Suppressor macrophage (primary cell): Measurements from ENCODE around the gene GTSE1.

Experiments used
- DNase-seq, 4 experiments: peaks; one replicate each; pipeline ENCODE4 v3.0.0-alpha.2; 2020 to 2022

Gene GTSE1

DNA sequence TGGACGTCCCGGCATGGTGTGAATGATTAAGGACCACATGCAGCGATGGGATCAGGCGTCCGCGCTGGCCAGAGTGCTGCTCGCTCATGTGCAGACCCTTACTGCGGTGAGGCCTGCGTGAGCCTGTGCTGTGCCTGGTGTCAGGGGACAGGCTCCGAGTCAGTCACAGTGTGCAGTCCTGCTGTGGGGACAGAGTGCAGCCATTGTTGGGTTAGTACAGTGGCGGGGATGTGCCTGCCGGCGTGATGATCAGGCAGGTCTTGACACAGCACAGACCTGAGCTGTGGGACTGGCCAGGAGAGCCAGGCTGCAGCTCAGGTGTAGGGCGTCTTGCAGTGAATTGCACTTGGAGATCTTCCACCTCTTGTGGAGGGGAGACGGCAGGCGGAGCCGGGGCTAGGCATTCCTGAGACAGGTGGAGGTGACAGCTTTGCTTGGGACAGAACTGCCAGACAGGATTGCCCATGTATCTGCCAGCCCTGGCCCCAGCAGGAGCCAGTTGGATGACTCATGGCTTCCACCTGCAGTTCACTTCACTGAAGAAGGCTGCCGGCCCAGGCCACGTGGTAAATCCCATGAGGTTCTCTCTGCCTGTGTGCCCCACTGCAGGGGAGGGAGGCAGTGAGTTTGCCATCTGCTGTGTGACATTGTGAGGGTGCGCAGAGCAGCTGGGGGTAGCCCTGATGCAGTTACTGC, 56.2 kb downstream of the GTSE1 start:
- DNase-seq: no peak

DNA sequence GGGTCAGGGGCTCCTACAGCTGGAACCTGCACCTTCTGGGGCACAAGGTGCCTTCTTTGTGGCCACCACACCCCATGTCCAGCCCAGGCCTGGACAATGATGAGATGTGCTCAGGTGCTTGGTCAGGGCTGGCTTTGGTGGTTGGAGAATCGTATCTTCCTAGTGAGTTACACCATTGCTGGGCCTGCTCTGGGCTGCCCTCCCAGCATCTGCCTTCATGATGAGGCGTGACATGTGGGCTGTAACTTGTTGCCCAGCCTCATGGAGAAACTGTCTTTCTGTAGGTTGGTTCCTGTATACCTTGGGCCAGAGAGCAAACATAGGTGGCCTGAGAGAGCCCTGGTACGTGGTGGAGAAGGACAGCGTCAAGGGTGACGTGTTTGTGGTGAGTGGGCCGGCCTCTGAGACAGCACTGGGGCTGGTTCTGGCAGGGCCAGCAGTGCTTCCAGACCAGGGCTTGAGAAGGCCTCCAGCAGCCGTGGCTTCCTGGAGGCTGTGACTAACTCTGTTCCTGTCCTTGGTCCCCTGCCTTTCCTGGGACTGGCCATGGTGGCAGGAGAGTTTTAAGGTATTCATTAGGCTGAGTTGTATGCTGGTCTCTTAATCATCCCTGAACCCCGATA, 56.9 kb downstream of the GTSE1 start:
- DNase-seq: no peak

DNA sequence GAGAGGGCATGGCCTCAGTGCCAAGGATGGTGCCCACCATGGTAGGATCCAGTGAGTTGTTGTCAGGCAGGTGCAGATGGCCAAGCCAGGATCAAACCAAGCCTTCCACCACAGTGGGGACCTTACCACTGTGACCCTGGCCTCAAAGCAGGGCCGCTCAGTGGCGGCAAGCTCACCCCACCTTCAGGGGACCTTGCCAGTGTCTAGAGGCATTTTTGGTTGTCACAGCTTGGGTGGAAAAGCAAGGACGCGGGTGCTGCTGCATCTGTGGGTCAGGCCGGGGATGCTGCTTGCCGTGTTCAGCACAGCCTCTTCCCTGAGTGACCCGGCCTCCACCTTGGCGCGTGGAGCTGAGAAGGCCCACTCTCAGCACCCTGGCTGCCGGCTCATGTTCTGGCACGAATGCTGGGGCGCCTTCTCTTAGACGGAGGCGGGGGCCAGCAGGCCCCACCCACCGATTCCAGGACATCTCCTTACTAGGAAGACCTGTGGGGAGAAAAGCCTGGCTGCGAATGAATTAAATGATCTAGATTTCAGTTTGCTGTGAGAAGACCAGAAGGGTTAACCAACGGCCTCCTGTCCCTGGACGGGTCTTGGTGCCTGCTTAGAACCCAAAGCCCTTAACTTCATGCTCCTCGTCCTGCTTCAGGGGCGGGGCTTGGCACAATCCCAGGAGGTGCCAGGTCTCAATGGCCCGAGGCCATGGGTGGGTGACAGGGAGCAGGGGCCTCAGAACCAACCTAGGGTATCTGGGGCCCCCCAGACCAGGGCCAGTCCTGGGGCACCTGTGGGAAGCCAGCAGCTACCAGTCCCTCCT, 57.7 kb downstream of the GTSE1 start:
- DNase-seq: no peak

DNA sequence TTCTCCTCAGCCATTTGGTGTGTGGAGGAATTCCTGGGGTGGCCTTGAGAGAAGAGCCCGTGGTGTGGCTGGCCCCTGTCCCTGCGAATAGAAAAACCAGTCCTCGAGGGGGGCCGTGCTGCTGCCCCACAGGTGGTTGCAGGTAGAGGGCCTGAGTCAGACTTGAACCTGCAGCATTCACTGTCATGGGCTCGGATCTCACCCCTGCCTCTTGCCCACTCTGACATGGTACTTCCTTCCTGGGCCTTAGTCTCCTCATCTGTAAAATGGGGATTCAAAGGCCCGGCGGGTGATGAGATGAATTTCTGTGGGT, 58.3 kb downstream of the GTSE1 start:
- no peak for DNase-seq

DNA sequence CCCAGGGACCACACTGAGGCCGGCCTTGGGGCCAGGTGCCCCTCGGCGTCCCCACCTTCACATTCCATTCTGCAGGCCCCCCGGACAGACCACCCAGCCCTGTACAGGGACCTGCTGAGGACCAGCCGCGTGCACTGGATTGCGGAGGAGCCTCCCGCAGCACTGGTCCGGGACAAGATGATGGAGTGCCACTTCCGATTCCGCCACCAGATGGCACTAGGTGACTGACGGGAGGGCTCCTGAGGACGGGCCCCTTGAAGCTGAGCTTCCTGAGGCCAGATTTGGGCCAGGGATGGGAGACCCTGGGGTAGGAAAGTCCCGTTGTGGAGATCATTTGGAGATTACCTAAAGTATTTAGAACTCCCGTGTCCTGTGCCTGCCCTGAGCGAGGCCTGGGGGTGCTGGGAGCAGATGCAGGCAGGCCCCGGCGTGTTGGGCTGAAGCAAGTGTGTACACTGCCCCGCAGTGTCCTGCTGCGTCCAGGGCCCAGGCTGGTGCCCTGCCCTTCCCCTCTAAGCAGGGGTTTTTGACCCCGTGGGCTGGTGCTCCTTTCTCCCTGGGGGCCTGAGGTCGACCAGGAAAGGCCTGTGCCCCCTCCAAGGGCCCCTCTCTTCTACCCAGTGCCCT, 58.8 kb downstream of the GTSE1 start:
- DNase-seq: peak; percentile 66 to 83 (median 74)

DNA sequence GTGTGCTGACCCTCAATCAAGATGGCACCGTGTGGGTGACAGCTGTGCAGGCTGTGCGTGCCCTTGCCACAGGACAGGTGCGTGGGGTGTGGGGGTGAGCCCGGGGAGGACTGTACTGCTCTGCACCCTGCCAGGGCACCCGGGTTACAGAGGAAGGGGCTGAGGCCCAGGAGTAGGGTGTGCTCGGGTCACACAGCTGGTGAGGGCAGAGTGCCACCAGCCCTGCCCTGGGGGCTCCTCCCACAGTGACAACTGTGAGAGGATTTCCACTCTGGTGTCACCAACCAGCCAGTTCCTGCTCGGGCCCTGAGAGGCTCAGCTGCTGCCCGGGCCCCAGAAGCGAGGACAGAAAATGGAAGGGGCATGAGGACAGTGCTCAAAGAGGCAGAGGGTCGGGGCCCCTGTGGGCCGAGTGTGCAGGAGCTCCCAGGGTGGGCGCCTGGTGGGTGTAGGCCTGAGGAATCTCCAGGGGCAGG, 59.4 kb downstream of the GTSE1 start:
- DNase-seq: no peak

DNA sequence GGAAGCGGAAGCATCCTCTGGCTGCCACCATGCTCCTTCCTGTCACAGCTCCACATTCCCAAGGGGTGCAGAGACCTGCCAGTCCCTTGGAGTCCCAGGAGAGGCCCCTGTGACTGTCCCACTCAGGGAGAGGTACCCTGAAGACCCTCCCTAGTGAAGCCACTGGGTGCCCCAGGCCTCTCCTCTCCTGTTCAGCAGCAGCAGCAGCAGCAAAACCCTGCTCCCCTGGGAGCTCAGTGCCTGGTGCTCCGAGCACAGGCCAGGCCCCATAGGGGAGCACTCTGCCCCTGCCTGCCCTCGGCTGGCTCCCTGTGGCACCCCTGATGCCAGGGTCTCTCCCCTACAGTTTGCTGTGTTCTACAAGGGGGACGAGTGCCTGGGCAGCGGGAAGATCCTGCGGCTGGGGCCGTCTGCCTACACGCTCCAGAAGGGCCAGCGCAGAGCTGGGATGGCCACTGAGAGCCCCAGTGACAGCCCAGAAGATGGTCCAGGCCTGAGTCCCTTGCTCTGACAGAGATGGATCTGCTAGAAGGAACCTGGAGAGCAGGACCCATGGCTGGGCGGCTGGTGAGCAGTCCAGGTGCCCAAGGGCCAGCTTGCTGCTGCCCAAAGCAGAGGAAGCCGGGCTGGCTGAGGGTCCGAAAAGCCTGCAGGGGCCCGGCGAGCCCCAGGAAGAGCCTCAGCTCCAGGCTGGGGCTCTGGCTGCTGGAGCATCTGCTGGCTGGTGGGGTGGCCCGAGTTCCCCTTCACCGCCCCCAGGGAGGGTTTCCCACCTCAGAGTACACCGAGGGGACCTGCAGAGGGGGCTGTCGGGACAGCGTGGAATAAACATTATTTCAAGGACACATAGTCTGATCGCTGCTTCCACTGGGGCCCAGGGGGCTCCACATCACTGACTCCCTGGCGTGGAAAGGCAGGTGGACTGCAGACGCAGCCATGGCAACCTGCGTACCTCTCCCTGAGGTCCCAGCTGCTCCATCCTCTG, 60.1 kb downstream of the GTSE1 start:
- no peak for DNase-seq

DNA sequence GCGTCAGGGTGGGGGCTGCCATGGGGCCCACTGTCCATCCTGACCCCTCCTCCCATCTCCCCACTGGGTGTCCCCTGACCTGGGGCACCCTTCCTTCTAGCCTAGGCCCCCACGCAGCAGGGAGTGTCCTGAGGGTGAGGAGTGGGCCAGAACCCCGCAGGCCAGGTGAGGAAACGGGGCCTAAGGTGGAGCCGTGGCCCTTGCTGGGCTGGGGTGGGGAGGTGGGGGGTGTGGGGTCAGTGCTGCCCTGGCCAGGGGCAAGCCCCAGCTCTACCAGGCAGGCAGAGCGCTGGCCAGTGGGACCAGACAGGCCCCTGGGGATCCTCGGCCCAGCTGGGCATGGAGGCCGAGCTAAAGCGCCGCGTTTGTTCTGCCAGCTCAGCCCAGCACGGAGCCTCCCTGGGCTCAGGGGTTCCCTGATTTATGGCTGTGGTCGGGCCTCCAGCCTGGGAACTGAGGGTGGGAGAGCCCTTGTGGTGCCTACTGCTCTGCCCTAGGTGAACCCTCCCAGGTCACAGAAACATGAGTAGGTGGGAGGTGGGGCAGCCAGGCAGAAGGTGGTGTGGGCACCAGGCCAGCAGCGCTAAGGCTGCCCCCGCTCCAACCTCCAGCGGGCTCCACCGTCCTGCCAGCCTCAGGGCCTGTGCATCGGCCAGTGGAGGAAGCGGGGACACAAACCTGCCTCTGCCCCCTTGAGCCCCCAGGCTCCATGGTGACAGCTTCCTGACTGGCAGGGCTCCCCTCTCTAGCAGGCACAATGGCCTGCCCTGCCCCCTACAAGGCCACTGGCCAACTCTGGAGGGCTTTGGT, 61.2 kb downstream of the GTSE1 start:
- DNase-seq: no peak

DNA sequence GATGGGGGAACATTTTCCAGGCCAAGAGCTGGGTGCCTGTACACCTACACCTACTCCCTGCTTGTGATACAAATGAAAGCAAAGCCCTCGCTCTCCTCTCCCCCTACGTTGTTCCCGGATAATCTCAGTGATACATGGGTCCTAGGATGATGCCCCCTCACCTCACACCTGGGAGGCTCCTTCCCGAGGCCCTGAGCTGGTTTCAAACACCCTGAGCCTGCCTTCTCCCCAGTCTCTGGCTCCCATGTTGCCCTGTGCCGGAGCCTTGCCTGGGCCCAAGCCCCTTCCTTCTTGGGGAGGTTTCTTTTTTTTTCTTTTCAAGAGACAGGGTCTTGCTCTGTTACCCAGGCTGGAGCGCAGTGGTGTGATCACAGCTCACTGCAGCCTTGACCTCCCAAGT, 62.1 kb downstream of the GTSE1 start:
- DNase-seq: no peak

DNA sequence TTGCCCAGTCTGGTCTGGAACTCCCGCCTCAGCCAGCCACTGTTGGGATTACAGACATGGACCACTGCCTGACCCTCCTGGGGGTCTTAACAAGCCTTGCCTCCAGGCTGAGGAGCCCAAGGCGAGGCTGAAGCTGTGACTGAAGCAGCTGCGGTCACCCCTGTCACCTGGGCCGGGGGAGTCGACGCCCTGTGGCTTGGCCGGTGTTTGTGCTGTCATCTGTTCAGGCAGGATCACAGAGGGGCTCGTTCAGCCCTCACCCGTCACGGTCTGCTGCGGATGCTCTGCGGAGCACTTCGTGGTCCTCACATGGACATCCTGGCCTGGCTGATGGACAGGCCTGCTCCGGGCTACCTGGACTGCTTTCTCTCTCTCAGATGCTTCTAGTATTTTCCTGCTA, 62.7 kb downstream of the GTSE1 start:
- no peak for DNase-seq

DNA sequence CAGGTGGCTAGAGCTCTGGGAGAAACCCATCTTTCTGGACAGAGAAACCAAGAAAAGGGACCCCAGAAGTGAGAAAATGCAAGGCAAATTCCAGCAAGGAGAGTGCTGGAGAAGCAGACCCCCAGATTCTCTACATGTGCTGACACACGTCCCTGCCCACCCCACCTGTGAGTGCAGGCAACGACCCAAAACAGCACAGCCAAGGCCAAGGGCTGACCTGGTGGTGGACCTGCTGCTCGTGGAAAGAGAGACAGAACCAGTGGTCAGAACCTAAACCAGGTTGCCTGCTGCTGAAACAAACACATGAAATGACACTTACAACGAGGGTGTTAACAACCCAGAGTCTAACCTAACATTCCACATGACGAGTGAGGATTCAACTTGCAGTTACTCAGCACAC, 63.4 kb downstream of the GTSE1 start:
- no peak for DNase-seq

DNA sequence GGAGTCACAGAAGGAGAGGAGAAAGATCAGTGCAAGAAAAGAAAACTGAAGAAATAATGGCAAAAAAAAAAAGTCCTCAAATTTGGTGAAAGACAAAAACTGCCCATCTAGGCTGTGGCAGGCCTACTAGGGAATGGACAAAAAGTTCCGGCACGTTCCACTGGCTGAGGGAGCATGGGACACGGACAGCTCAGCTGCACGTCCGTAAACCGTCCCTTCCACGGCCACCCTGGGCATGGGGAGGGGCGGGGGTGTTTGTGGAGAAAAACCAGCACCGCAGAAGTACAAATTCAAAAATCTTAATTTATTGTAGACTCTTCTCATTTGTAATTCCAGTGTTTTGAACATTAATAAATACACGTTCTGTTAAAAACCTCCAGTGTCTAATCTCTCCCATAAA, 64.2 kb downstream of the GTSE1 start:
- DNase-seq: no peak

DNA sequence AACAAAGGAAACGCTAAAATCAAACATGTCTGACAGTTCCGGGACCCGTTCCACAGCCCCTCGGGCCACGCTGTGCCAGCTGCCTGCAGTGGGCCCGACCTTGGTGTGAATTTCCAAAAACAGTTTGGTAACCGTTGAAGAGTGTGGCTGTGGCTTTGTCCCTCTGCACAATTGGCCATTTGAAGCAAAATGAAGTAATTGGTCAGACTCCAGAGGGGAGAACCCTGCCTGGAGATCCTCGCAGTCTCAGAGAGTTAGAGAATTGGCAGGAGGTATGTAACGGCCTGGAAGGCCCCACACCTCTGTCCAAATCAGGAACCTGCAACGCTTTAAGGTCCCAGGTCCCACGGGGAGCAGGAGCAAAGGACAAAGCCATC, 65.1 kb downstream of the GTSE1 start:
- no peak for DNase-seq

DNA sequence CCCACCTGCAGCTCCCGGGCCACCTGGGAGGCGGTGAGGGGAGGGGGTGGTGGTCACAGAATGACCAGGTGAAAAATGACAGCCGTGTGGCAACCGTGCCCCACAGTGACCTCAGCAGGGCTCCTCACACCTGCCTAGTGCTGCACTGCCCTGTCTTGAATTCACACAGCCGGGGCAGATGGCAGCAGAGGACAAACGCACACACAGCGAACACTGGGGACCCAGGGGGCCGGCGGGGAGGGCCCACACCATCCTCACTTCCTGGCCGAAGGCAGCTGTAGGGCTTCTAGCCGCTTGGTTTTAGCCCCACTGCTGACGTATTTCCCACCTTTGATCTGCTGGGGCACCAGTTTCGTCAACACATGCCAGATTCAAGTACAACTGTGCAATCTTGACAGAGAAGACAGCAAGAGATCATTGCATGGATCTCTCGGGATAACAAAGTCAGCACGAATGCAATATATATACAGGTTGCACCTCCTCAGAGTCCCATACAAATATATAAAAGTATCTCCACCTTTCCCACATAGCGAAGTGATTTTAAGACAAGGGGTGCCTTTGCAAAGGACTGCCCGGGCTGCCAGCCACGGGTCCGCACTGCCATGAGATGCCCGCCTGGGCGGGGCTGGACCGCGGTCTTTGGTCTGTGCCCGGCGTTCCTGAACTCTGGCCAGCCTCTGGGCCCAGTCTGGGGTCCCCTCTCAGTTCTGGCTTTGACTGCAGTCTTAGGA, 65.7 kb downstream of the GTSE1 start:
- no peak for DNase-seq

DNA sequence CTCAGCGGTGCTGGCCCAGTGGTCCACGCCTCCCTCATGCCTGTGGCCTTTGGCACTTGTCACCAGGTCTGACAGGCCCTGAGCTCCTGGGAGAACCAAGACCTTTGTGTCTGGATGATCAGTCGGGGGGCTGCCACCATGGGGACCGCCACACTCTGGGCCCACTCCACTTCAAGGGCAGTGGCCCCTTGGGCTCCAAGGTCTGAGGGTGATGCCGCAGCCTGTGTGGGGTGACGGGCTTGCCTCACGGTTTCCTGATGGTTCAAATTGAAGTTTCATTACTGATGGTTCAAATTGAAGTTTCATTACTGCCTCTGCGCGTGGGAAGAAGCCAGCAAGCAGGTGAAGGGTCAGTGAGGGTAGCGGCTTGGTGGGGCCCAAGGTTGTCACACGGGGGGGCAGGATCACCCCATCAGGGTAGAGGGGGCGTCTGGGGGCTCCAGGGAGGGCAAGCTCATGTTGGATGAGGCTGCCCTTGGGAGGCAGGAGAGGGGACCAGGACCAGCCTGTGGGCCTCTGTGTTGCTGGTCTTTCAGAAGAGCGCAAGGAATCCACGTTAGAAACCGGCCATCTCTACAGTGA, 66.4 kb downstream of the GTSE1 start:
- no peak for DNase-seq

DNA sequence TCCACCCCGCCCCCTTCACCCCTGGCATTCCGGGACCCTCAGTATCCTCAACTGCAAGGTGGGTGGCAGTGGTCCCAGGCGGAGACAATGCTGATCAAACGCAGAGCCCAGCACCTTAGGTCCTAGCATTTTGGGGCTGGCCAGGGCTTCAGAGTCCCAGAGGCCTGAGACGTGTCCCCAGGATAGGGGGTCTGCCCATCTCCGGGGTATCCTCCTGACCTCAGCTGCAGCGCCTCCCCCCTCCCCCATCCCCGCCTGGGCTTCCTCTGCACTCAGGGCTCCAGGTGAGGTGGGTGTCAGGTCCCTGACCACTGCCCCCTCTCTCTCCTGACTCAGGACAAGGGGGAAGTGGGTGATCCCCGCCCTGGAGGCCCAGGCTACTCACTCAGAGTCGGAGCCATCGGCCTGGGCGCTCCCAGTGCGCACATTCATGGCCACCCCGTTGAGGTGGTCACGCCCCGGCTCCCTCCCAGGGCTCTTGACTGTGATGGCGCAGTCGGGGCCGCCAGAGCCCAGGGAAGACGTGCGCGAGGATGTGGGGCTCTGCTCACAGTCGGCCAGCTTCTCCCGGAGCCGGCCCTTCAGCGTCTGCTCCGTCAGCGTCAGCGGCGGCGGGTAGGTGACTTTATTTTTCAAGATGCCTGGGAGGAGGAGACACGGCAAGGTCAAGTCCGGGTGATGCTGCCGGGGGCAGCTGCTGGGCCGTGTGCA, 67.1 kb downstream of the GTSE1 start:
- no peak for DNase-seq

DNA sequence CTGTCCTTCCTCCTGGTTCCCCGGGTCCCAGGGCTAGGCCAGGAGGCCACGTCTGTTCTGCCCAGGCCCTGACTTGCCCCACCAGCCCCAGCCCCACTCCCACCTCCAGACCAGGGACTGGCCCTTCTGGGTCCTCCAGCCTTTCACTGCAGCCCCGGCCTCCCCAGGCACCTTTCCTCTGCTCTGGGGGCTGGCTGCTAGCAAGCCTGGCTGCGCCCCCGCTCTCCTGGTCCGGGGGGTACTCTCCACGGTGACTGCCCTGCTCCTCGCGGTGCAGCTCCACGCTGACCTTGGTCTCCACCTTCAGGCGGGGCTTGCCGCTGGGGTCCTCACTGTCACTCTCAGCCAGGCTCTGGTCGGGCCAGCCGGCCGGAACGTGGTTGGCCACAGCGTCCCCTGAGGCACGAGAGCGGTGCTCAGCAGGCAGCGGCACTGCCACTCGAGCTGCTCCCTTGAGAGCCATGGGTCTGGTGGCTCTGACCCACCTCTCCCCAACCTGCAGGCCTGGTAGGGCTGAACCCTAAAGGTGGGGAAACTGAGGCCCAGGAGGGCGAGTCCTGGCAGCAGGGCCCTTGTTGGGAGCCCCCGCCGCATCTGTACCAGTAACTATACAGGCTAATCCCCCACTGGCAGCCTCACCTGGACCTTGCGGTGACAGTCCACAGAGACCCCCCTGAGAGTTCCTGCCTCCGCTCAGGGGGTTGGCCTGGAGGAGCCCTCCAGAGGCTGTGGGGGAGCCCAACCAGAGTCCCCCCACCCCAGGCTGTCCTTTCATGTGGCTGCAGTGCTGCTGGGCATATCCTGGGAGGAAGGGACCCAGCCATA, 67.9 kb downstream of the GTSE1 start:
- DNase-seq: no peak

DNA sequence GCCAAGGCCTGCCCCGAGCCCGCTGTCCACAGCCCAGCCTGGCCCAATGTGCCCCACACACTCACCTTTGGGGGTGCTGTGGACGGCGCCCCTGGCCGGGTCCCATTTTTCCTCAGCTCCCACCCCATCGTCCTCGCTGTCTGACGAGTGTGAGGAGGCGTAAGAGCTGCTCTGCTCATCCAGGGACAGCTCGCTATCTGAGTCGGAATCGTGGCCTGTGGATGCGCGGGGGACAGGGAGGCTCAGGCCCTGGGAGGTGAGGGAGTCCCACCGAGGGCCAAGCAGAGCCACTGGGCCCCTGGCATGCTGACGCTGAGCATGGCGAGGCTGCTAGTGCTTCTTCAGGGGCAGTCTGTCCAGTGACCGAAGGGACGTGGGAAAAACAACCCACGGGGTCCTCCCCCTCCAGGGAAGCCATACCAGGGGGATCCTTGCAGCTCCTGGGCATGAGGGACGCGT, 68.5 kb downstream of the GTSE1 start:
- no peak for DNase-seq

DNA sequence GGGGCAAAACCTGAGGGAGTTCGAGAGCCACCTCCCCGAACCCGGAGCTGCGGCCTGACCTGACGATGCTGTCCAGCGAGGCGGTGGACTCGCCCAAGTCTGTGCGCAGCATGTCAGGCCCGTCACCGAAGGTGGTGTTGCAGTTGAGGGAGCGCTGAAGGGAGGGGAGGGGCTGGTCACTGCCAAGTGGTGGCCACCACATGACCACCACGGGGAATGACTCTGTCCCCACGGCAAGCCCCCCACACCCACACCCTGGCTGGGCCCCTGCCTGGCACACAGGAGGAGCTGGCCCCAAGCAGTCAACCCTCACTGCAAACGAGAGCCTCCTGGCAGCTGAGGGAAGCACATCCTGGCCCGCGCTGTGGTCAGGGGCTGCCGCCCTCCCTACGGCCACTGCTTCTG, 69.7 kb downstream of the GTSE1 start:
- DNase-seq: no peak
